ENCODE results near the gene VPS13C. TPM values are rescaled to one million over a fixed set of nuclear protein-coding genes. Genes with fewer than 3 reads are reported as not detected.
"Not testable (repeated sequence)": the region's sequence is repeated elsewhere in the genome, so short reads cannot be mapped to it uniquely, and the experiment has no call there.

Gene VPS13C
- total RNA-seq, 1 donor from 2014 or later, result 33.6 TPM

DNA sequence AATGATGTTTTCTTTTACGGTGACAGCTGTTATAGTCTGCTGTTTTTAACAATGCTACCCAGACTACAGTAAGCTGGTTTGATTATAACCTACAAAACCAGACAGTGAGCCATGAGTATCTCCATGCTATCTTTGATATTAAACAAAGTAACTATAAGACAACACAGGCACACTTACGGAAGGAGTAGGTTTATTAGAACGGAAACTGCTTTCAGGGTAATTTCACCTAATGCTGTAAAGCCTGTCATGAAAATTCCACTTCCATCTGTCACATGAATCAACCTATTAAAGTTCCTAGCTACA is 33.0 kb downstream of the VPS13C start:
- DNase-seq (ENCODE audit: low spot score in 2 of 2), result no peak
- H3K27me3 ChIP-seq, result no peaks in the 10 kb centered on the region
- no peak for TF ChIP-seq CTCF (IDR thresholded peaks at IDR 0.05)
- no peak overlapping the region for H3K27ac ChIP-seq
- H3K4me1 ChIP-seq, result no peaks in the 10 kb centered on the region
- H3K9me3 ChIP-seq, result no peaks in the 10 kb centered on the region
- peaks cover 0 to 14% of the 10 kb centered on the region in 2 donors for H3K36me3 ChIP-seq
- intact Hi-C loops (cut with DNase I), result no loop called here
- H3K4me3 ChIP-seq, result no peak overlapping the region

DNA sequence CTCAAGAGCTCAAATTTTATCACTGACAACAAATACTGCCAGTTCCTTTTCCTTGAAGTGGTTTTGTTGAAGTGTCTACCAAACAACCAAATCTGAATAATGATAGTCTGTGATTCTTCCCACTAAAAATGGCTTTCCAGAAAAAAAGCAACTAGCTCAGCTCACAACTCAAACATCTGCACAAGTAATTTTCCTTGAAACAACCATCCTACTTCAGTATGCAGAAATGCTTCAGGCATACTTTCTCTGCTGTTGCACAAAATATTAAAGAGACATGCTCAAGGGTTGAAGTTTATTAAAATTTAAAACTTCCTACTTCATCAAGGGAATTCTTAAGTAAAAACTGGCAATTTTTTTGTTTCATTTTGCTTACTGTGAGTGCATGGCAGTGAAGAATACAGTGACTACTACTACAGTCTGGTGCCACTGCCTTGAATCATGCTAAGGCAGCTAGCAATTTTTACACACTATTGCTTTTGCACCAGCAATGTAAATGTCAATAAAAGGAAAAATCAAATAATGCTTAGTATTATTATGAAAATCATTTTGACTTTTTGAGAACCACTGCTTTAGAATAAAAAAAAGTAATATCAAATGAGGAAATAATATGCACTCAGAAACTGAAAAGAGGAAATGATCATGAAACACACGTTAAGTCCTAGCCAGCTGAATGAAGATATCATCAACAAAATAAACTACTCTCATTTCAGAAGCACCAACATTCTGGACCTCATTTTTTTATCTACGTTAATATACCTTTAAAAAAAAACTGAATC is 33.6 kb downstream of the VPS13C start:
- Histone ChIP-seq H3K27ac (no peak overlapping the region), H3K9me3 (no peaks in the 10 kb centered on the region), H3K4me3 (no peak overlapping the region), H3K4me1 (no peaks in the 10 kb centered on the region), H3K27me3 (no peaks in the 10 kb centered on the region), H3K36me3 (peaks cover 0 to 14% of the 10 kb centered on the region in 2 donors)
- TF ChIP-seq CTCF (IDR thresholded peaks at IDR 0.05), result no peak
- intact Hi-C loops (cut with DNase I), result no loop called here
- no peak for DNase-seq (ENCODE audit: low spot score in 2 of 2)

- peaks cover 0 to 27% of the 10 kb centered on the region in 2 donors for H3K36me3 ChIP-seq
- H3K27ac ChIP-seq, result no peak overlapping the region
- no peak overlapping the region for H3K4me3 ChIP-seq
- no peaks in the 10 kb centered on the region for H3K27me3 ChIP-seq
- DNase-seq (ENCODE audit: low spot score in 2 of 2), result no peak
- intact Hi-C loops (cut with DNase I), result no loop called here
- no peak for TF ChIP-seq CTCF (IDR thresholded peaks at IDR 0.05)
- no peaks in the 10 kb centered on the region for H3K4me1 ChIP-seq
- no peaks in the 10 kb centered on the region for H3K9me3 ChIP-seq
Observed at GRCh38 chr15:62021991-62022600, 38.2 kb downstream of the VPS13C start.

DNA sequence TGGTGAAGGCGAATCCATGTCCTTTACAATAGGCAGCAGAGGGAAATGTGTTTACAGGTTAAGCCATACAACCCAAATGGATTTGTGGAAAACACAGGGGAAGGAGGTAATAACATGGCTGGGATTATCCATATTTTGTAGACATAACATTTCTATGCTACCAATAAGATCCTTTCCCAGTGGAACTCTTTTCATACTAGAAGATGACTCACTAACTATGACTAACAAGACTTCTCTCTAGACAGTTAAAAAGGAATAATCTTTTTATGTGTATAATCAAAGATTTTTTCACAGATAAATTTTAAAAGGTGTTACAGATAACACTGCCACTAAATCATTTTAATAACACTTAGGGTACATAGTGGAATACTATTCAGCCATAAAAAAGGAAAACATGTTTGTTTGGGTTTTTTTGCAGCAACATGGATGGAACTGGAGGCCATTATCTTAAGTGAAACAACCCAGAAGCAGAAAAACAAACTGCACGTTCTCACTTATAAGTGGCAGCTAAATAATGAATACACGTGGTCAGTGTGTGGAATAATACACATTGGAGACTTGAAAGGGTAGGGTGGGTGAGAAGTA is 39.6 kb downstream of the VPS13C start:
- no peak for TF ChIP-seq CTCF (IDR thresholded peaks at IDR 0.05)
- no peaks in the 10 kb centered on the region for H3K4me1 ChIP-seq
- intact Hi-C loops (cut with DNase I), result no loop called here
- no peak for DNase-seq (ENCODE audit: low spot score in 2 of 2)
- no peaks in the 10 kb centered on the region for H3K27me3 ChIP-seq
- peaks cover 0 to 27% of the 10 kb centered on the region in 2 donors for H3K36me3 ChIP-seq
- no peak overlapping the region for H3K27ac ChIP-seq
- H3K9me3 ChIP-seq, result no peaks in the 10 kb centered on the region
- H3K4me3 ChIP-seq, result no peak overlapping the region

DNA sequence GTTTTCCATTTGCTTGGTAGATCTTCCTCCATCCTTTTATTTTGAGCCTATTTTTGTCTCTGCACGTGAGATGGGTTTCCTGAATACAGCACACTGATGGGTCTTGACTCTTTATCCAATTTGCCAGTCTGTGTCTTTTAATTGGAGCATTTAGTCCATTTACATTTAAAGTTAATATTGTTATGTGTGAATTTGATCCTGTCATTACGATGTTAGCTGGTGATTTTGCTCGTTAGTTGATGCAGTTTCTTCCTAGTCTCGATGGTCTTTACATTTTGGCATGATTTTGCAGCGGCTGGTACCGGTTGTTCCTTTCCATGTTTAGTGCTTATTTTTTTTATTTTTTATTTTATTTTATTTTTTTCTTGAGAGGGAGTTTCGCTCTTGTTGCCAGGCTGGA is 54.9 kb downstream of the VPS13C start:
- intact Hi-C loops (cut with DNase I); H3K27me3 ChIP-seq; H3K4me1 ChIP-seq; DNase-seq (ENCODE audit: low spot score in 2 of 2); H3K27ac ChIP-seq; H3K9me3 ChIP-seq; H3K4me3 ChIP-seq: not testable (repeated sequence)
- H3K36me3 ChIP-seq, result peaks cover 17 to 34% of the 10 kb centered on the region in 2 donors

- H3K4me1 ChIP-seq, result no peaks in the 10 kb centered on the region
- H3K9me3 ChIP-seq, result no peaks in the 10 kb centered on the region
- no peak for DNase-seq (ENCODE audit: low spot score in 2 of 2)
- H3K27ac ChIP-seq, result no peak overlapping the region
- TF ChIP-seq CTCF (IDR thresholded peaks at IDR 0.05), result no peak
- H3K36me3 ChIP-seq, result peaks cover 0 to 13% of the 10 kb centered on the region in 2 donors
- no peak overlapping the region for H3K4me3 ChIP-seq
- intact Hi-C loops (cut with DNase I), result no loop called here
- H3K27me3 ChIP-seq, result no peaks in the 10 kb centered on the region
Observed at GRCh38 chr15:61997786-61998185, 62.5 kb downstream of the VPS13C start.

Data from ascending aorta (tissue), 2 donors.